SK-N-MC (cell line): ENCODE results near the gene PDE7B.

Experiments
- EZH2 ChIP-seq: fragments of 200-600 bp; sonication (generic); IDR thresholded peaks from one replicate; pipeline ENCODE4 v1.6.1; 2017; ENCODE audit warnings: antibody characterized with exemption
- POLR2AphosphoS5 ChIP-seq: IDR thresholded peaks from 2 replicates; pipeline ENCODE4 v1.6.1; 2012; ENCODE audit warnings: mild to moderate bottlenecking, low read depth, low read length, borderline replicate concordance

DNA sequence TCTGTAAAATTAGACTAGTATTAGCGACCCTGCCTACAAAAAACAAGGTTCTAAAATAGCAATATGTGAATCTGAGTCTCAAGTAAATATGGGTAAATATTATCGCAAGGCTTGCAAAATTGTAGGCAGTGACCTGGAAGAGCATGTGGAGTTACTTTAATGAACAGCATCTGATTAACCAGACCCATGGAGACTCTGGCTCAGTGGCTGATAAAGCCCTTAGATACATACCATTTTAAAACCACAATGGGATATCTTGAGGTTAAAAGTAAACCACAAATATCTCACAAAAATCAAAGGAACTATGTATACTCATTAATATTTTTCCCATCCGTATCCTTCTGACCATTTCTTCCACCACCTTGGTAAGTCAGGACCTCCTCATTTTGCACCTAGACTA, 211.6 kb downstream of the PDE7B start:
- TF ChIP-seq EZH2 (no peak), POLR2AphosphoS5 (no peak)
